Heart right ventricle (tissue), 16 donors: ENCODE data around the gene HECA. TPM values are rescaled to one million over a fixed set of nuclear protein-coding genes. Genes with fewer than 3 reads are reported as not detected.
A peak's percentile ranks its signal among the peaks of the same experiment; 100 is the strongest.

Experiments used
- ATAC-seq, 8 donors: fragments of 200-7000 bp; cut with Tn5 transposase; one replicate each; pipeline ENCODE4 v1.9.1; 2020; ENCODE audit warnings: mild to moderate bottlenecking in 8 of 8, moderate library complexity in 8 of 8, moderate number of reproducible peaks in 1 of 8
- DNase-seq, 2 donors: peaks; one replicate each; pipeline ENCODE4 v3.0.0-alpha.2; 2020
- H3K27ac ChIP-seq, 10 donors: fragments of 200-600 bp; sonication (generic) in 2 of 10; one replicate each; pipeline versions ENCODE4 v1.5.0 to v1.8.0; 2020 to 2022; ENCODE audit warnings: mild to moderate bottlenecking in 3 of 10
- H3K27me3 ChIP-seq, 7 donors: fragments of 200-600 bp; one replicate each; pipeline ENCODE4 v1.8.0; 2021 to 2022; ENCODE audit warnings: mild to moderate bottlenecking in 2 of 7
- H3K36me3 ChIP-seq, 9 donors: fragments of 200-600 bp; sonication (generic) in 1 of 9; one replicate each; pipeline versions ENCODE4 v1.5.0 to v1.8.0; 2020 to 2022; ENCODE audit warnings: mild to moderate bottlenecking in 2 of 9
- H3K4me1 ChIP-seq, 9 donors: fragments of 200-600 bp; sonication (generic) in 1 of 9; one replicate each; pipeline versions ENCODE4 v1.5.0 to v1.8.0; 2020 to 2022; ENCODE audit warnings: mild to moderate bottlenecking in 4 of 9
- H3K4me3 ChIP-seq, 10 donors: fragments of 200-600 bp; sonication (generic) in 2 of 10; one replicate each; pipeline versions ENCODE4 v1.5.0 to v1.8.0; 2020 to 2022; ENCODE audit warnings: mild to moderate bottlenecking in 7 of 10, moderate library complexity in 2 of 10
- H3K9me3 ChIP-seq, 11 donors: fragments of 200-600 bp in 10 of 11; sonication (generic) in 2 of 11; one replicate each; pipeline versions ENCODE4 v1.5.0 to v1.8.0; 2013 to 2022; ENCODE audit warnings: mild to moderate bottlenecking in 2 of 11, control low read depth in 1 of 11, moderate library complexity in 1 of 11
- WGBS, 2 donors: extraction: QIAGEN DNeasy Blood & Tissue Kit; methylation state at CpG; one replicate each; pipeline ENCODE4 v1.1.7; 2013; ENCODE audit warnings: inconsistent platforms in 1 of 2; 5-methylcytosine and 5-hydroxymethylcytosine counted together
- intact Hi-C, 10 donors: fragments of 100-400 bp; cut with DNase I; formaldehyde crosslinking; loops; one replicate each; pipeline versions ENCODE4 v1.11.1 to v1.14.2; 2022
- polyA plus RNA-seq, 2 donors: library from polyadenylated mRNA; stranded (reverse); fragments of 200-250 nt; gene quantifications; one replicate each; pipeline ENCODE4 v1.2.3, GENCODE V29; 2013
- total RNA-seq, 10 donors: library from RNA; stranded (reverse); fragmentation: NEBNext Ultra II Directional in 3 of 10; extraction: Animal tissue kit (Norgen Biotek cat#: 25700) in 3 of 10; gene quantifications; one replicate each; pipeline versions ENCODE4 v1.2.1 to v1.2.4, GENCODE V29; 2021 to 2023
- TF ChIP-seq, protein P1 (sequence below), 9 donors: fragments of 200-600 bp; sonication (generic) in 2 of 9; IDR thresholded peaks; one replicate each; pipeline versions ENCODE4 v1.5.0 to v1.8.0; 2021 to 2022; ENCODE audit warnings: antibody characterized with exemption in 9 of 9, mild to moderate bottlenecking in 5 of 9, moderate library complexity in 1 of 9
- donor health status: Arrhythmogenic right ventricular cardiomyopathy.
- donor health status: ischemic (EF 13 %, LVEDD 7.1; RV severe dilation, severe dysfunction).
- donor health status: healthy with polysubstance abuse.
- donor health status: DM: no; HTN: yes; CAD: no.
- donor health status: DM: no; HTN: no; CAD: no.
- donor health status: ischemic (EF 25% LVEDD 6.9; RV normal size, moderate dysfunction).
- donor health status: ischemic (EF 25% LVEDD 5.7; RV mildly dilated, moderate dysfunction).
- donor health status: healthy.
- donor health status: DM: yes; HTN: yes; CAD: no.
- donor health status: Ischemic cardiomyopathy.
- donor health status: ischemic (EF 35%, LVEDD 5.7; RV mildly dilated, moderate dysfunction).
- donor health status: nonischemic (EF 11% LVEDD 7.7; RV severe dilation, severe dysfunction).
- donor health status: DM: yes; HTN: yes; CAD: no.
- donor health status: PGD.
- donor health status: ischemic (EF 29% LVEDD 5.4; RV normal size, mild dysfunction).
- donor health status: nonischemic (EF 23%, LVEDD 6.1; RV moderate dilation, normal function).

HECA gene
- total and polyA plus RNA-seq, 12 donors = 8.6 to 70.6 (median 42.8) TPM

- Histone ChIP-seq H3K4me1 (peaks cover 14 to 93% (median 76%) of the 10 kb centered on the region in 9 donors), H3K9me3 (no peaks in the 10 kb centered on the region), H3K36me3 (no peaks in the 10 kb centered on the region), H3K27ac (peak overlapping the region in 3 of 10 donors; percentile 14 to 33 (median 17)), H3K27me3 (no peaks in the 10 kb centered on the region), H3K4me3 (peak overlapping the region in 1 of 10 donors; percentile 3)
- DNase-seq (no peak), ATAC-seq (peak in 3 of 8 donors; percentile 35 to 75 (median 42))
- 57 to 62% methylated on average over 5 of the region's 5 CpGs for WGBS, 2 donors
- TF ChIP-seq, protein P1, sequence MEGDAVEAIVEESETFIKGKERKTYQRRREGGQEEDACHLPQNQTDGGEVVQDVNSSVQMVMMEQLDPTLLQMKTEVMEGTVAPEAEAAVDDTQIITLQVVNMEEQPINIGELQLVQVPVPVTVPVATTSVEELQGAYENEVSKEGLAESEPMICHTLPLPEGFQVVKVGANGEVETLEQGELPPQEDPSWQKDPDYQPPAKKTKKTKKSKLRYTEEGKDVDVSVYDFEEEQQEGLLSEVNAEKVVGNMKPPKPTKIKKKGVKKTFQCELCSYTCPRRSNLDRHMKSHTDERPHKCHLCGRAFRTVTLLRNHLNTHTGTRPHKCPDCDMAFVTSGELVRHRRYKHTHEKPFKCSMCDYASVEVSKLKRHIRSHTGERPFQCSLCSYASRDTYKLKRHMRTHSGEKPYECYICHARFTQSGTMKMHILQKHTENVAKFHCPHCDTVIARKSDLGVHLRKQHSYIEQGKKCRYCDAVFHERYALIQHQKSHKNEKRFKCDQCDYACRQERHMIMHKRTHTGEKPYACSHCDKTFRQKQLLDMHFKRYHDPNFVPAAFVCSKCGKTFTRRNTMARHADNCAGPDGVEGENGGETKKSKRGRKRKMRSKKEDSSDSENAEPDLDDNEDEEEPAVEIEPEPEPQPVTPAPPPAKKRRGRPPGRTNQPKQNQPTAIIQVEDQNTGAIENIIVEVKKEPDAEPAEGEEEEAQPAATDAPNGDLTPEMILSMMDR (IDR thresholded peaks at IDR 0.05) = no peak
- intact Hi-C loops = no loop called here
These were observed 11.4 kb downstream of the HECA start for GRCh38 chr6:139146317-139146726.

DNA sequence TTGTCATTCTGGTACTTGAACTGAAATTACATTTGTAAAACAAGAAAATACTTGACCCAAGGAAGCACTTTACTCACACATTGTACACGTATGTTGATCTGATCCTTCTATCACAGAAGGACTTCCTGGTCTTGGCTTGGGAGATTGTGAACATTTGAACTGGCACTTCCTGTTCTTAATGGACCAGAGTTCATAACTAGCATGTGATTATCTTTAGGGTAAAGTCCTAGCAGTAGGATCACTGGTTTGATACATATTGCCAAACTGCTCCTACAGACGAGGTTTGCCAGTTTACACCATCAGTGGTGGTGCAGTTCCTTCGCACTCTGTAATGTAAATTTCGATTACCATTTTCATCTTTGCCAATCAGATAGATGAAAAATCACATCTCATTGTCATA, 12.7 kb downstream of the HECA start:
- no peak overlapping the region for H3K4me3 ChIP-seq
- no peaks in the 10 kb centered on the region for H3K9me3 ChIP-seq
- DNase-seq (no peak), ATAC-seq (no peak)
- intact Hi-C loops = no loop called here
- H3K36me3 ChIP-seq = no peaks in the 10 kb centered on the region
- TF ChIP-seq, protein P1 (IDR thresholded peaks at IDR 0.05) = no peak
- 76% methylated on average over 4 of the region's 4 CpGs for whole genome bisulfite sequencing, 2 donors
- peaks cover 14 to 100% (median 89%) of the 10 kb centered on the region in 9 donors for H3K4me1 ChIP-seq
- no peaks in the 10 kb centered on the region for H3K27me3 ChIP-seq
- H3K27ac ChIP-seq = peak overlapping the region in 2 of 10 donors; percentile 17 to 33

GRCh38 chr6:139148557-139149235, 13.8 kb downstream of the HECA start:
- no peak overlapping the region for H3K4me3 ChIP-seq
- peak overlapping the region in 1 of 10 donors; percentile 7 for H3K27ac ChIP-seq
- TF ChIP-seq, protein P1 (IDR thresholded peaks at IDR 0.05) = no peak
- H3K27me3 ChIP-seq = no peaks in the 10 kb centered on the region
- no peak for ATAC-seq
- peaks cover 14 to 100% (median 90%) of the 10 kb centered on the region in 9 donors for H3K4me1 ChIP-seq
- no peaks in the 10 kb centered on the region for H3K9me3 ChIP-seq
- 69 to 75% methylated on average over 7 of the region's 7 CpGs for WGBS, 2 donors
- intact Hi-C loops = no loop called here
- DNase-seq = no peak
- no peaks in the 10 kb centered on the region for H3K36me3 ChIP-seq

DNA sequence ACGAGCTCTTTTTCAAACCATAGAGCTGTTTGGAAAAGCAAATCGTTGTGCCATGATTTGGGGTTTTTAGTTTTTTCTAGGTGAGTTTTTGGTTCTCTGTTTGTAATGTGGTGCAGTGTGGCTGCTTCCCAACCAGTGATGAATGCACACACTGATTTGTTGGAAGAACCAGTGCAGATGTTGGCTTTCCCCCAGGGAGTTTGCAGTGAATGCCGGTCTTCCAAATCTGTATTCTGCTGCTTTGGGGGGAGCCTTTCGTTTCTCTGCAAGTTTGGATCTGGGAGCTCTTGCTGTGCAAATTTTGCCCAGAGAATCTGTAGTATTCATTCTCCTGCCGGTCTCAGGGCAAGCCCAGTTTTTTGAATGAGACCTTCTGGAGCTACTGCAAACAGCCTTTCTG, 14.5 kb downstream of the HECA start:
- 24 to 32% methylated on average over 5 of the region's 5 CpGs for WGBS, 2 donors
- H3K4me3 ChIP-seq = no peak overlapping the region
- H3K27me3 ChIP-seq = no peaks in the 10 kb centered on the region
- H3K36me3 ChIP-seq = no peaks in the 10 kb centered on the region
- DNase-seq (peak in 1 of 2 donors; percentile 61), ATAC-seq (peak in 7 of 8 donors; percentile 28 to 83 (median 64))
- H3K9me3 ChIP-seq = no peaks in the 10 kb centered on the region
- intact Hi-C loops = no loop called here
- H3K4me1 ChIP-seq = peaks cover 14 to 100% (median 87%) of the 10 kb centered on the region in 9 donors
- TF ChIP-seq, protein P1 (IDR thresholded peaks at IDR 0.05) = no peak
- H3K27ac ChIP-seq = peak overlapping the region in 1 of 10 donors; percentile 16
